Activated T-helper 1 cell treated with anti-CD3 and anti-CD28 coated beads, Interleukin-2, amount 50 U/mL, for 16 hours (primary cell): ENCODE results near the gene ERG.

Experiments
- DNase-seq, 2 donors: peaks; one replicate each; pipeline ENCODE4 v3.0.0-alpha.2; 2020; ENCODE audit warnings: low read depth in 1 of 2, low spot score in 1 of 2

Gene ERG

GRCh38 chr21:38499296-38499695, 1.0 kb upstream of the ERG start:
- no peak for DNase-seq

- DNase-seq = no peak
Observed at GRCh38 chr21:38496224-38496623, 2.1 kb downstream of the ERG start.

DNA sequence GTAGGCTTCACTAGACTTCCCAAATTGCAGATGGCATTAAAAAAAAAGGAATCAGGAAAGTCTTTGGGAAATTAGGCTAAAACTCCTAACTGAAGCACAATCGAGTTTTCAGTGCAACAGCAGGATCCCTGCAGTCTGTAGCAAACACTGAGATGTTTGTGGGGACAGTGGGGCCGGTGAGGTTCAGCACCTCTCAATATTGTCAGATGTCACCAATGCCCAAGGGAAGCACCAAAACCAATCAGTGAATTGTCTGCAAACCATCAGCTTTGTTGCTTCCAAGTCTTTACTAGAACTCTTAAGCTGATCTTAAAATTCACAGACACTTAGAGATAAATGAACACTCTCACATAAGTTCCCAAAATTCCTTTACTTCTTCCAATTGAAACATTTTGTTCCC, 2.6 kb downstream of the ERG start:
- DNase-seq = no peak

- no peak for DNase-seq
Observed at GRCh38 chr21:38495242-38495641, 3.0 kb downstream of the ERG start.

GRCh38 chr21:38494703-38495102, 3.6 kb downstream of the ERG start:
- DNase-seq = no peak

DNA sequence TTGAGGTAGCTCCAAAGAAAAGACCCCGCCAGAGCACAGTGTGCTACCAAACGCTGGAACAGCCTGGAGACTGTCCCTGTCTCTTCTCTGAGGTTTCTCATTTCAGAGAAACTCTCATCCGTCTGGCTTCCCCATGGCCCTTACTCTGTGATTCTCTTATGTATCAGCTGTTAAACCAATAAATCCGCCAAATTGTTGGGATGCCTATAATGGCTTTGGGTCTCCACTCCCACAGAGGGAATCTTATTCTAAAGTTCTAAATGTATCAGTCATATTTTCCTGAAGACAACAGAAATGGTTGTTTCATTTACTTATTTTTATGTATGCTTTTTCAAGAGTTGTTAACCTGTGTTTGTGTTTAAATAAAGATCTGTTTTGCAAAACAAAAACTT, 4.0 kb downstream of the ERG start:
- no peak for DNase-seq

DNA sequence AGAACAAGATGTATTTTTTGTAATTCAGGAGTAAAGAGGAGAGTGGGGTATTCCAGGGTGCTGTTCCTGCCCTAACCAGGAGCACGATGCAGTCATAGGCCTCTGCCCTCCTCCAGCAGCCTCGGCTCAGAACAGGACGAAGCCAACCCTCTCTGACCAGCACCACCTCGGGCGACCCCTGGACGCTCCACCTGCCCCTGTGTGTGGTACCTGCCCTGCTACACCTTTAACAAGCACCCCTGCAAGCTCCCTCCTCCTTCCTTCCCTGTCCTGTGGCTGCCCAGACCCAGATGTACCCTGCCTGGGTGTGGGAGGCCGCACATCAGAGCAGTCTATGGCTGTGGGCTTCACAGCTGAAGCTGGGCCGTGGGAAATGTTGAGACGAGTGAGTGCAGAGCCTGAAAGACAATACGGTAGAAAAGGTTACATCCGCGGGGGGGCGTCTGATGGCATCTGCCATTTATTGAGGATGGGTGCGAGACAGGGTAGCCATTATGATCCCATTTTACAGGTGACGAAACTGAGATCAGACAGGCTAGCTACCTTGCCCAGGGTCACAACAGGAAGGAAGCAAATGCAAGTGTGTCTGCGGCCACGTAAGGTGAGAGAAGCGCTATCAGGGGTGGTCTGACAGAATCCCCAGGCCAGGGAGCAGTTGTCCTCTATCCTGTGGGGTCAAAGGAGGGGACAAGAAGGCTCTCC, 4.6 kb downstream of the ERG start:
- DNase-seq = no peak

- no peak for DNase-seq
Observed at GRCh38 chr21:38492007-38492406, 6.3 kb downstream of the ERG start.

- DNase-seq = no peak
Observed at GRCh38 chr21:38491536-38491935, 6.7 kb downstream of the ERG start.

- no peak for DNase-seq
Observed at GRCh38 chr21:38490411-38491020, 7.8 kb downstream of the ERG start.

DNA sequence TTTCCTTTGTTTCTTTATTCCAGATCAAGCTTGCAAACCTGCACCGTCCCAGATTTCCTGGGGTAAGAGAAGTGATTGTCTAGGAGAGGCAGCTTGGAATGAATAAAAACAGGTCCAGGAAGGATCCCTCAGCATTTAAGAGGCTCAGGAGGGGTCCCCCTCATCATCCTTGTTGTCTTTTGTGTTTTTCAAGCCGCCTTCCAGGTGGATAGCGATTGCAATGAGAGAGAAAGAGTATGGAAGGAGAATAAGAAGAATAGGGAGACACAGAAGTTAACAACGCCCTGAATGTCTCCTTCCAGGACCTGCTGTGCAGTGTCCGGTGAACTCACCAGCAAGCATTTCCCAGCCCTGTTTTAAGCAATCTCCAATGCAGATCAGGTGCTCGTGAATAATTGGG, 8.5 kb downstream of the ERG start:
- no peak for DNase-seq

DNA sequence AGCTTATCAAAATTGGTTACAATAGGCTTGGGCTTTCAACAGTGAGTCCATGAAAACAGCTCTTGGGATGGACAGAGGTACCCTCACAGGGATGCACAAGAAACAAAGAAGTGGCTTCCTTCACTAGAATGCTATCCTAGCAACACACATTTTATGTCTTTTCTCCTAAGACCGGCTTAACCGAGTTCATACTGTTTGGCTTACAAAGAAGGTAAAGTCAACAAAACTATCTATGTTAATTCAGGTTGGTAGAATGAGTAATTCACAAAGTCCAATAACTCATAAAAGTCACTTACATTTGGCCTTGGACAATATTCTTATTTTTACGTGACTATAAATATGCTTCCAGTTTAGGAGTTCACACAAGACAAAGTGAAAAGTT, 9.0 kb downstream of the ERG start:
- DNase-seq = no peak

DNA sequence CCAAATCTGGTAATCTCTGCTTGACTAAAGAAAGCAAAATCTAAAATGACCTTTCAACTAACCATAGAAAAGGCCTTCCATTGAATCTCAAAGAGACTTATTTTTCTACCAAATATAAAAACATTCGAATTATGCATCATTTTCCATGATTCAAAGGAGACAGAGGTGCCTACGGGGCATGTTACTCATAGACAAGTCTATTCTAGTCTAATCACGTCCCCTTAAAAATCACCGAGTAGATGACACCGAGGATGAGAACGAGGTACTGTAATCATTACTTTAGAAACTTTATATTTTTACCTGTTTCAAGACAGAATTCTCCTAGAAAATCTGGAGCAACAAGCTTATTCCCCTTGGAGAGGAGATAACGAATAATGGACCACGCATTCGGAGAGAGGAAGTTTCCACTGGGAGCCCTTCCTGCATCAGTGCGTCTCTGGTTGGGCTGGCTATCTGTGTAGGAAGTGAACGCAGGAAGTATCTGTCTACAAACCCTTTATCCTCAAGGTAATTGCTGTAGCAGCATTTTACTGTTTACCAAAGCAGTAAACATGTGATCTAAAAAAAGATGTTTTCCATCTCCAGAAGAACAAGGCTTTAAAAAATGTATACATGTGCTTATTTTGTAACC, 9.5 kb downstream of the ERG start:
- no peak for DNase-seq

DNA sequence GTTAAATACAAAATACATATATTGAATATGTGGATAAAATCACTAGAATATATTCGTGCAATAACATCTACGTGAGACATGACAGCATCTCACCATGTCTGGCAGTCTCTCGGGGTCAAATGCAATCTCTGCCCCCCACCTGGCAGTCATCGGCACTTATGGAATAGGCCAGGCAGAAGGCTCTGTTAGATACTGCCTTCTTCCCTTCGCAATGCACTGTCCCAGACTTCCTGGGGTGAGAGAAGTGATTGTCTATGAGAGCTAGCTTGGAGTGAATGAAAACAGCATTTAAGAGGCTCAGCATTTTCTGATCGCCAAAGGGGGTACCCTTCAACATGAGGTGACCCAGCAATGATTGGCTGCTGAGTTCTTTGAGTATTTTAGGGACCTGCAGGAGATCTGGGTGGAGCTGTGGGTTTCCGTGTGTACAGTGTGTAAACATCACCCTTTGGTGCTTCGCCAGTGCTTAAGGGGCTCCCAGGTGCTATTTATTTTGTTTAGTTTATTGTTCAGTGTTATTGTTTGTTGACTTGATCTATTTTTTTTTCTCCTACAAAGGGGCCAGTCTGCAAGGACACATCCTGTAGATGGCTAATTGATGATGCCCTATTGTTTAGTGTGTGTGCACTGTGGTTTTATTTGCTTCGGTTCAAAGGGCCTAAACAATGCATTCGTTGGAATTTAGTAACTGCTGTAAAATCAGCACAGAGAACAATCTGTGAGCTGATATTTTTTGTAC, 10.2 kb downstream of the ERG start:
- no peak for DNase-seq

DNA sequence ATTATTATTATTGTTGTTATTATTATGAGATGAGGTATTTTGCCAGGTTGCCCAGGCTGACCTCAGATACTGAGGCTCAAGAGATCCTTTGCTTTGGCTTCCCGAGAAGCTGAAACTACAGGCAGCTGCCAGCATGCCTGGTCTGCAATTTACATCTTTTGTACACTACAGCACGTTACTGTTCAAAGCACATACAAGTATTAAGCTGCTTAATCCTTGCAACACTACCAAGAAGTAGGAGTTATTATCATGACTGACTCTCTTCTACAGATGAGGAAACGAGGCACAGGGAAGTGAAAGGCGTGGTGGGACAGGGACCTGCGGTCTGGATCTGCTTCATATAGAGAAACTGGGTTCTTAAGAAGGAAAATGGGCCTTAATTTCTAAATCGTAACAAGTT, 11.6 kb downstream of the ERG start:
- DNase-seq = no peak

- no peak for DNase-seq
Observed at GRCh38 chr21:38486221-38486620, 12.1 kb downstream of the ERG start.

GRCh38 chr21:38479641-38480525, 18.4 kb downstream of the ERG start:
- DNase-seq = no peak

- DNase-seq = no peak
Observed at GRCh38 chr21:38478782-38479181, 19.5 kb downstream of the ERG start.

DNA sequence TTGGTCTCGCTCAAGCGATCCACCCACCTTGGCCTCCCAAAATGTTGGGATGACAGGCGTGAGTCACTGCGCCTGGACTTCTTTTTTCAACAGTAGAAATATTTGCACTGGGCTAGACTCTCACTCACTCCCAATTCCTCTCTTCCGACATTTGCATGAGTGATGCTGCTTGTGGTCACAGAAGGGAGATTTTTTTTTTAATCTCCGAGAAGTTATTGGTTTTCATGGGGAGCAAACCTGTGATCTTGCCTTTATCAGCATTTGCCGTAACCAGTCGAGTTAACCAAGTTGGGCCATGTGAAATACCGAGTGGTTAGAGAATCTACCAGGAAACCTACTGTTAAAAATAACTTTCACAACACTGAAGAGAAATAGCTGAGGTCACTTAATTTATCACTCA, 21.1 kb downstream of the ERG start:
- no peak for DNase-seq

DNA sequence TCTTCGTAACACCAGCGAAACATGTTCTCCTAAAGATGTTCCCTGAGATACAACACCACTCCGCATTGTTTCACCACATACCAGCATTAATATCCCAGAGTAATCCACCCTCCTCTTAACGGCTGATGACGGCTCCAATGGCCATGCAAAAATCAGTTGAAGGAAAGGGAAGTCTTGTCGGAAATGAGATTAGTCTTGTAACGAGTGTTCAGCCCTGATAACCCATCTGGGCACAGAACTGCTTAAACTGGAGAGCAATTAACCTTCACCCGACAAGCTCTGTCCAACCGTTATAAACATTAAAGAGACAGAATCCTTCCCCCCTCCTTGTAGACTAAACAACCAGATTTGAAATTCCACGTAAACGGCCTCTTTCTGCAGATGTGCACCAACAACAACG, 21.9 kb downstream of the ERG start:
- DNase-seq = no peak

DNA sequence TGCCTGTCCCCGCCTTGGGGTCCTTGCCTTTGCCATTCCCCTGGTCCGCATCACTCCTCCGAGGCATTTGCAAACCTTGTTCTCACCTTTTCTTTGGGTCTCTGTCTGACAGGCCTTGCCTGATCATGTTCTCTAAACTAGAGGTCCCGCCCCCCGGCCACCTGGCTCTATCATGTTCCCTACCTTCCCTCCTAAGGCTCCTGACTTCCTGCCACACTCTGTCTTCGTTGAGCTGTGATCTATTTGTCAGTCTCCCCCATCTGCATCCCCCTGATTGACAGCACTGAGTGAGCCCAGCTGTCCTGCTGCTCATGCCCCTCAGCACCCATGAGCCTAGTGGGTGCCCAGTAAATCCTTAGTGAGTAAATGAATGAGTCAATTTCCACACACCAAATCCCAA, 22.8 kb downstream of the ERG start:
- no peak for DNase-seq
